CD4-positive, alpha-beta T cell treated with Interleukin-4 for 4 hours (primary cell): ENCODE measurements around the gene CCDC85B.

ENCODE experiments used
- DNase-seq: peaks from one replicate; pipeline ENCODE4 v3.0.0-alpha.2; 2020

Gene CCDC85B

DNA sequence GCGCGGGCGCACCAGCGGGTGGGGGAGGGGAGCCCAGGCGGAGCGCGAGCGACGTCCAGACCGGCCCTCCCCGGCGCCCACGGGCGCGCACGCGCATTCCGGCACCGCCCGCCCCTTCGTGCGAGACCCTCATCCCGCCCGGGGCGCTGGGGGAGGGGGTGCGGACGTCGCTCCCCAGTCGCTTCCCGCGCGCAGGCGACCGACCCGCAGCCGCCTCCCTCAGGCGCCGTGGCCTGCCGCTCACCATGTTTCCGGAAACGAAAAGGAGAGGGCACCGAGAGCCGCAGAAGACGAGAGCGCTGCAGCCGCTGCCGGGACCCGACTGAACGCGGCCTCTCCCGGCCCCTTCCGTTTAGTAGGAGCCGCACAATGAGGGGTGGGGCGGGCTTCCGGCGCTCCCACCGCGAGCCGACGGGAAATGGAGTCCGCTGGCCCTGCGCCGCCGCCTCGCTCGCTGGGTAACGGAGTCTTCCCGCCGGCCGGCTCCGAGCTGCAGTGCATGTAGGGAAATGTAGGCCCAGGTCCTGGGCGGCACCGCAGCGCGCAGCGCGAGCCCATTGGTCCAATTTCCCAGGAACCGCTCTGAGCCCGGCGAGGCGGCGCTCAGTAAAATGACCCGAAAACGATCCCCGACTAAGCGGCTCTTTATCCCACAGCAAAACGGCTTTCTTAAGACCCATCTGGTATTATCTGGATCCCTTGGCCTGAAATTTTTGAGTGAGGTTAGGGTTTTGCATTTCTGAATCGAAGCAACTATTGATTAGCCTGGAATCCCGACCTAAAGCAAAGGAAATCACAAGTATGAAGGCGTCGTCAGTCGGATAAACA is 32.4 kb upstream of the CCDC85B start, which contains the start of gene CFL1:
Gene CFL1, minus strand, starts transcription at position 328 of the 828 bp plus-strand sequence. Its CDS starts 81 bp downstream, at position 247.
- DNase-seq: peak; percentile 97

DNA sequence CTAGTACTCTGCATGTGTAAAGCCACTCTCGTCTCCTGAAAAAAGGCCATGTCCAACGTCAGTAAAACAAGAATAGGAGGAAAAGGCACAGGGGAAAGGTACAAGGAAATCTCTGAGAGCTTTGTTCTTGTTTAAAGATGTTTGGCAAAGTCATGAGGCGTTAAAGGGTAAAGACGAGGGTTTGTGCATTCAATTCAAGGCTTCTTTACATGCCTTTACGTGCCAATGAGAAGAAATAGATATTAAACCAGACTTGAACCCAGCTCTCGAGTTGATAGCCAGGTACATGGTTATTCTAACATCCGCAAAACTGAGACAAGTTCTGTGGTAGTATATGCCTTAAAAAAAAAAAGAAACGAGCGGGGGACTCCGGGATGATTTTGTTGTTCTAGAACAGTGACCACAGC is 31.8 kb upstream of the CCDC85B start:
- DNase-seq: no peak

DNA sequence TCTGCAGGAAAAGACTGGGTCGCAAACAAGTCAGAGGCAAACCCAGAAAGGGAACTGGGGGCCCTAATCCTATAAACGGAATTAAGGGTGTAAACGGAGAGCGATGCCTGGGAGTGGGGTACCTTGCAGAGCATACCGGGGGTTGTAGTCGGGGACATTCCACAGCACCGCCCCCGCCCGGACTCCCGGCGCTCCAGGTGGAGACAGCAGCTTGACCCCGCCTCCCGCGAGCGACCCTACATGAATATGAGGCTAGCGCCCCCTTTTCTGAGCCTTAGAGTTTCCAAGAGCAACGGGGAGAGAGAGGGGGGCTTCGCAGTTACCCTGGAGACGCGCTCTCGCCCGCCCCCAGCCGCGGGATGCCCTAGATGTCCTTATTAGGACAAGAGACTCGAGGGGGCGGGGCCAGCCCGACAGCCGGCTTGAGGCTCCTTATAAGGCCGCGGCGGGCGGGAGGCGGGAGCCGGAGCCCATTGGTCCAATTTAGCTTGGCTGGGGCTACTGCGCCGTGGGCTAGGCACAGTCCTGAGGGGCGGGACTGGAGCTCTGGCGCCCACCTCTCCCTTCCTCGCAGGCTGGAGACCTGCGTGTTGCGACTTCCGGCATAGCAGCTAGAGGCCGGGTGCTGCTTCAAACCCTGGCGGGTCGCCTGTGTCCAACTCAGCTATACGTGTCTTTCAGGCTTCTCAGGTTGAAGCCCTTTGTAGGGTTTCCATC is 31.2 kb upstream of the CCDC85B start:
- DNase-seq: peak; percentile 97

DNA sequence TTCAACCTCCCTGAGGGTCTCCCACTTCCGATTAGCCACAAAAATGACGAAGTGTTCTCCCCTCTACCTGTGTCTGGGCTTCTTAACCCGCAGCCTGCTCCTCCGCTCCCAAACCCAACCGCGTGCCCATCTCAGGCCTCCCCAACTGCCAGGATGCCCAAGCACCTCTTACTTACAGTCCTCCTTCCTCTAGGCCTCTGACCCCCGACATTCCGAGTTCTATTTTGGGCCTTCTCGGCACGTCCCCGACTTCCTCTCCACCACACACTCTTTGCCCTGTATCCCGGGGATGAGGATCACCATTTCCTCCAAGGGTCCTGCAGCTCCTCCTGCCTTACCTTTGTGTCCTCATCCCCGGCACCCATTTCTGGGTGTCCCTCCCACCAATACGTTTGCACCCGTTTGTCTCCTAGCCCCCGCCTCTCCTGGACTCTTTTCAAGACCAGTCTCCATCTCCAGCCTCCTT is 30.6 kb upstream of the CCDC85B start:
- no peak for DNase-seq

DNA sequence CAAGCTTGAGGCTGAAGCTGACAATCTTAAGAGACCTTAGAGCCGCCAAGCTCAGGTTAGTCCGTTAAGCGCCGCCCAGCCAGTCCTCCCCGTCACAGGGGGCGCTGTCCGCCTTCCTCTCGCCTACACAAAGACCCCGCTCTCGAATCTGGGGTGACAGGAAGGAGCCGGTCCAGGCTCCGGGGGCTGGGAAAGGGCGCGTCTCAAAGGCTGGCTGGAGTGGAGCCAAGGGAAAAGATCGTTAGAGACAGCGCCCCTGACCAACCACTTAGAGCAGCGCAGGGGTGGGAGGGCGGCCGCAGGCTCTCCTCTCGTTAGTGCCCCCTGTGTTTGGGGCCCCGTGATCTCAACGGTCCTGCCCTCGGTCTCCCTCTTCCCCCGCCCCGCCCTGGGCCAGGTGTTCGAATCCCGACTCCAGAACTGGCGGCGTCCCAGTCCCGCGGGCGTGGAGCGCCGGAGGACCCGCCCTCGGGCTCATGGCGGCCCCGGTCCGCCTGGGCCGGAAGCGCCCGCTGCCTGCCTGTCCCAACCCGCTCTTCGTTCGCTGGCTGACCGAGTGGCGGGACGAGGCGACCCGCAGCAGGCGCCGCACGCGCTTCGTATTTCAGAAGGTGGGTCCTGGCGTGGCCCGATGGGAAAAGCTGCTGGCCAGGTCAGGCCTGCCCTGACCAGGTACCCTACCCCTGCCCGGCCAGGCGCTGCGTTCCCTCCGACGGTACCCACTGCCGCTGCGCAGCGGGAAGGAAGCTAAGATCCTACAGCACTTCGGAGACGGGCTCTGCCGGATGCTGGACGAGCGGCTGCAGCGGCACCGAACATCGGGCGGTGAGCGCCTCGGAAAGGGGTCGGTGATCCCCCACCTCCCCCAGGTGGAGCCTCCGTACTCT is 30.0 kb upstream of the CCDC85B start, which contains the start of gene MUS81:
Gene MUS81, plus strand, starts transcription at position 156 of the 887 bp plus-strand sequence. Its CDS starts 321 bp downstream, at position 477.
- peak; percentile 96 for DNase-seq

DNA sequence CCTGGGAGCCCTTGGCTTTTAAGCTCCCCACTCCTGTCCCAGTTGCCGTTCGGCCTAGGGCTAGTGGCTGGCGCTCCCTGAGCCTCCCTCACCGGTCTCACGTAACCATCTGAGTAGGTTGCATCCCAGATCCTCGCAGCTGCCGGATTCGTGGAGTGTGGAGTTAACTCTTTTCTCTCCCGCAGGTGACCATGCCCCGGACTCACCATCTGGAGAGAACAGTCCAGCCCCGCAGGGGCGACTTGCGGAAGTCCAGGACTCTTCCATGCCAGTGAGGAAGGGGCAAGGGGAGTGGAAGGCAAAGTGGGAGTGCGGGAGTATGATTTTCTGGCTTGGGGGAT is 29.3 kb upstream of the CCDC85B start:
- DNase-seq: no peak

DNA sequence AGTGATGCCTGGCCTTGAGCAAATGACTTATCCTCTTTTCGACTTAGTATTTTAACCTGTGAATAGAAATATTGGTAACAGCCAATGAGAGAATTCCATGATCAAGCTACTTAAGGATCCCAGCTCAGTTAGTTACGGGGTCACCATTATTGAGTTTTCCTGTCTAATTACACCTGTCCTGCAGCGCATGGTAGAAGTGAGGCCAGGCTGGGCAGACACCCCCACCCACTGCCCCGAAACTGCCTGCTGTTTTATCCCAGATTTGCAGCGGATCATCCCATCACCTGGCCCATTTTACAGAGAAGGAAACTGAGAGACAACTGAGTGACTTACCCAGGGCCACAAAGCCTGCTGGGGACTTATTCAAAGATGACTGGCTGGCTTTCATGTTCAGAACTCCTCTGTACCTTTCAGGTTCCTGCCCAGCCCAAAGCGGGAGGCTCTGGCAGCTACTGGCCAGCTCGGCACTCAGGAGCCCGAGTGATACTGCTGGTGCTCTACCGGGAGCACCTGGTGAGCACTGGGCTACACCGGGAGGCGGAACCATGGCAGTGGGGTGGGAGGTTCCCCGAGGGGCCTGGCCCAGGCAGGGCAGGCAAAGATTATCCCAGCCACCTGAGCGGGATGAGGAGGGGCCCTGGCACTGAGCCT is 28.8 kb upstream of the CCDC85B start:
- no peak for DNase-seq

DNA sequence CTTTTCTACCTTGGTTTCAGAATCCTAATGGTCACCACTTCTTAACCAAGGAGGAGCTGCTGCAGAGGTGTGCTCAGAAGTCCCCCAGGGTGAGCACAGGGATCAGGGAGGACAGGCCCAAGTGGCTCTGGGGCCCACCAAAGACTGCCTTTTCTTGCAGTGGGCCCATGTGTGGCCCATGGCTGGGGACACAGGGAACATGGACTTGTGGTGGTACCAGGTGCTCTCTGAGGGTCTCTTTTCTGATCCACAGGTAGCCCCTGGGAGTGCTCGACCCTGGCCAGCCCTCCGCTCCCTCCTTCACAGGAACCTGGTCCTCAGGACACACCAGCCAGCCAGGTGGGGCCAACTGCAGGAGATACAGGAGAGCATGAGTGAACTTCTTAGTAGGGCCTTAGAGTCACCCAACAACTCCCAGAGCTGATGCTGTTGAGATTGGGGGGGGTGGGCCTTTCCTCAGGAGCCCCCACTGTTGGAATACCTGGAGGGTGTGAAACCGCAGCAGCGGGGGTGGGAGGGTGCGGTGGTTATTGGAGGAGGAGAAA is 28.2 kb upstream of the CCDC85B start:
- DNase-seq: no peak

DNA sequence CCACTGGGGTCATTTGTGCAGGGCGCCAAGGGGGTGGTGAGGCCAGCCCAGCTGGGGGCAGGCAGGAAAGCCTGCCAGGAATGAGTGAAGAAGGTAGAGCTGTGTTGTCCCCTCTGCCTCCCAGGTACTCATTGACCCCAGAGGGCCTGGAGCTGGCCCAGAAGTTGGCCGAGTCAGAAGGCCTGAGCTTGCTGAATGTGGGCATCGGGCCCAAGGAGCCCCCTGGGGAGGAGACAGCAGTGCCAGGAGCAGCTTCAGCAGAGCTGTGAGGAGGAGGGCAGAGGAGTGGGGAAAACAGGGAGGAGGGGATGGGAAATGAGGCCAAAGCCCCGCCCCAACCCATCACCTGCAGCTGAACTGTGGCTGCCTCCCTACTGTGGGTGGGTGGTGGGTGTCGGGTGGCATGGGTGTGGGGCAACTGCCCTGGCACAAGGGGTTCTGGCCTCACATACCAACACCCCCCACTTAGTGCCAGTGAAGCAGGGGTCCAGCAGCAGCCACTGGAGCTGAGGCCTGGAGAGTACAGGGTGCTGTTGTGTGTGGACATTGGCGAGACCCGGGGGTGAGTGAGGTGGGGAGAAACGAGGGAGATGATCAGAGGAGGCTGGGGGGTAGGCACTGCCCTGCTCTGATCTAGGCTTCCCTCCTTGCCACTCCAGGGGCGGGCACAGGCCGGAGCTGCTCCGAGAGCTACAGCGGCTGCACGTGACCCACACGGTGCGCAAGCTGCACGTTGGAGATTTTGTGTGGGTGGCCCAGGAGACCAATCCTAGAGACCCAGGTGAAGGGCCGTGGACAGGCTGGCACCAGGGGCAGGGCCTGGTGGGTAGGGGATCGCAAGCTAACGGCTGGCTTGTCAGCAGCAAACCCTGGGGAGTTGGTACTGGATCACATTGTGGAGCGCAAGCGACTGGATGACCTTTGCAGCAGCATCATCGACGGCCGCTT is 27.3 kb upstream of the CCDC85B start:
- DNase-seq: no peak

DNA sequence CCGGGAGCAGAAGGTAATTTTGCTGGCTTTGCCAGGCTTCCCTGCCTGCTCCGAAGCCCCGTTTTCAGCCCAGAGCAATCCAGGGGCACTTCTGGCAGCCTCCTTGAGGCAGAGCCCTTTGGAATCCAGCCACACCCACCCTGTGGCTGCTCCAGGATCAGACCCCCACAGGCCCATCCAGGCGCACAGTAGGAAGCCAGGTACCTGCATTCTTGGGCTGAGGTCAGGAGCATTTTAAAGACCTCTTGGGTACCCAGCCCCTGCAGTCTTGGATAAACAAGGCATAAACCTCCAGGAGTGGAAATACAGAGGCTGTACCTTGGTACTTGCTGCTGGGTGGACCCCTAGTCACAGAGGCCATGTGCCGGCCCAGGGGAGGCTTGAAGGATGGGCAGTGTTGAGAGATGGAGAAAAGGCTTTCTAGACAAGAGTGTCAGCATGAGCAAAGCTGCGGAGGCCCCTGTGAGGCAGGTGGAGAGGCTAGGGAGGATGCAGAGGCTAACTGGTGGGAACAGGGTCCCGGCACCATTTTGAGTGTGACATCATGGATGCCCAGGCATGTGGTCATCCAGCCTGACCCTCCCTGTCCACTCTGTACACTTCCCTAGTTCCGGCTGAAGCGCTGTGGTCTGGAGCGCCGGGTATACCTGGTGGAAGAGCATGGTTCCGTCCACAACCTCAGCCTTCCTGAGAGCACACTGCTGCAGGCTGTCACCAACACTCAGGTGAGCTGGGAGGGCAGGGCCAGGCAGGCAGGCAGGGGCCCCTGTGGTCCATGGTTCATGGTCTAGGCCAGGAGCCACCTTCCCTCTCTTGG is 26.4 kb upstream of the CCDC85B start:
- DNase-seq: no peak

DNA sequence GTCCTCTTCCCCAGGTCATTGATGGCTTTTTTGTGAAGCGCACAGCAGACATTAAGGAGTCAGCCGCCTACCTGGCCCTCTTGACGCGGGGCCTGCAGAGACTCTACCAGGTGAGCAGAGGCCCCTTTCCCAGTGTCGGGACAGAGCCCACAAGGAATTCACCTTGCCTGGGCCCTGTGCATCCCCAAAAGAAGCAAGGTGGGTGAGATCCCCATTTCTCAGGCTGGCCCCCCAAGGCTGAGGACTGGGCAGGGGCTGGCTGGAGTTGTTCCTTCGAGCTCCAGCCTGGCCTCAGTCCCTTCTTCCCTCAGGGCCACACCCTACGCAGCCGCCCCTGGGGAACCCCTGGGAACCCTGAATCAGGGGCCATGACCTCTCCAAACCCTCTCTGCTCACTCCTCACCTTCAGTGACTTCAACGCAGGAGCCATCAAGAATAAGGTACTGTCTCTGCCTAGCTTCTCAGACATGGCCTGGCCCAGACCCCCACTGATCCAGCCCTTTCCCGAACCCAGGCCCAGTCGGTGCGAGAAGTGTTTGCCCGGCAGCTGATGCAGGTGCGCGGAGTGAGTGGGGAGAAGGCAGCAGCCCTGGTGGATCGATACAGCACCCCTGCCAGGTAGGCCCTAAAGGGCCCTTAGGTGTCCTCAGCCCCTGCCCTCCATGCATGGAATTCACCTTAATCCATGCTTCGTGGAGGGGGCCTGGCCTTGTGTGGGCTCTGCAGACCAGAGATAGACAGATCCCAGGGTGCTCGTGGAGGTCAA is 25.6 kb upstream of the CCDC85B start:
- no peak for DNase-seq

DNA sequence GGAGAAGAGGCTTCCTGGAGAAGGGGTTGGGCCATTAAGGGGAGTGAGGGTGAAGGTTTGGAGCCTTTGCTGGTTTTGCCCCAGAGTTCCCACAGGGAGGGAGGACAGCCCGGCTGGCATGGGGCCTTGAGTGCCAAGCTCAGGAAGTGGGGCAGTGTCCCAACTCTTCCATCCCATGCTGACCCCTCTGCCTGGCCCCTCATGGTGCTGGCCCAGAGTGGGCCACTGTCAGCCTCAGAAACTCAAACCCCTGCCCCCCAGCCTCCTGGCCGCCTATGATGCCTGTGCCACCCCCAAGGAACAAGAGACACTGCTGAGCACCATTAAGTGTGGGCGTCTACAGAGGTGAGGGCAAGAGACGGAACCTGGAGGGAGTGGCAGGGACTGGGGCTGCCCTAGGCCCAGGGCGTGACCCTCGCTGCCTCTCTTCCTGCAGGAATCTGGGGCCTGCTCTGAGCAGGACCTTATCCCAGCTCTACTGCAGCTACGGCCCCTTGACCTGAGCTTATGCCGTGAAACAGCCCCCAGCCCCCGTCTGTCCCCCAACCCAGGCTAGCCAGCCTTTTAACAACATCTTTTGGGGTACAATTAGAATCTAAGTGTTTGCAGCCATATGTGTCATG is 24.8 kb upstream of the CCDC85B start:
- no peak for DNase-seq

DNA sequence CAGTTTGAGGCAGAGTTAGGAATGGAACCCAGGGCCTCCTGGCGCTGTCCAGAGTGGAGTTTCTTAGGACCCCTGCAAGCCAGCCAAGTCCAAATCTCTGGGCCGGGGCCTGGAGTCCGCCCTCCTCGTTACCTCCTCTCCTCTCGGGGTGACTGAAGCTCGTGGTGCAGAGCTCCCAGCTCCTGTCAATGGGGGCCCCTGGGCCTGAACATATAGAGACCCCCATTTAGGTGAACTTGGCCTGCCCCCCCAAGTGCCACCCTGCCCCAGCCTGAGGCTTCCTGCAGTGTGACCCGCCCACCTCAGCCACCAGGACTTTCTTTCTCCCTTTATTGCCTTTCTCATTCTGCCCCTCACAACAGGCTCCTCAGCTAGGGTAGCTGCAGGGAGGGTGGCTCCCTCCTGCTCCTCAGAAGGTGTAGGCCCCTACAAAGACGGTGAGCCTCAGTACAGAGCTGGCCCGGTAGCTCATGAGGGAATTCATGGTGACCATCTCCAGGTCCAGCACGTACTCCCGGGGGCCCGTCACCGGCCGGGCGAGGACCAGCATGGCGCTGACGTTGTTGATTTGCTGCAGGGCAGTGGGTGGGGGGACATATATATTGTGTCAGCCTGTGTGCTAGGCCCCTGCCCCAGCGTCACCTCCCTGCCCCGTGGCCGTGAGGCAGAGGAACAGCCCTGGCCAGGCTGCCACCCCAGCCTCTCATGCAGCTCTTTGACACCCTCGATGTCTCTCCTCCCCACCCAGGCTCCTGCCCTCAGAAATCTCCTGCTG is 23.8 kb upstream of the CCDC85B start:
- no peak for DNase-seq

DNA sequence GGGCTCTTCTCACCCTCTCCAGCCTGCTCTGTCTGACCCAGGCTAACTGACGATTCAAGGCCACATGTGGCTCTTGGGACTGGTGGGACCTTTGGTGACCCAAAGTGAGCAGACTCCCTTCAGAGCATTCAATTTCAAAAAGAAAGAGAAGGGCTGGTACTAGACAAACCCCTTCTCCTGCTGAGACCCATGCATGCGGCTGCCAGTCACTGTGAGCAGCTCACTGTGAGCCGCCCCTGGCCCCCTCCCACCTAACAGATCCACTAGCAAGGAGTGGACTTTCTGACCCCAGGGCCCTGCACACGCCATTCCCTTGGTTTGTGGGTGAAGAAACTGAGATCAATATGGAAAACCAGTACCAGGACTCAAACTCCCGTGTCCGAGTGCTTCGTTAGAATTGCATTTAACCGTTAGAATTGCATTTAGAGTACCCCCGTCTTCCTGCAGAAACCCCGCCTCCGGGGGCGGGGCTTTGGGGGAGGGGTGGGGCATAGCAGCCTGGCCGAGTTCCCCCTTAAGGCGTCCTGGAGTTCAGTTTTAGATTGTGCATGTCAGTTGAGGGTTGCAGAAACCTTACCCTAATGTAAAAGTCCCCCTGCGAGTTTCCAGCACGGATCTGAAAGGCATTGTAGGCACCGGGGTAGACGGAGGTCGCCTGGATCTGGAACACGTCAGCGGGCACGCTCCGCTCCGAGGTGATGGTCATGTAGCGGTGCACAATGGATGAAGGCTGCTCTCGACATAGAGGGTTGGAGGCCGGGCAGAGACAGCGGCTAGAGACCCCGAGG is 23.0 kb upstream of the CCDC85B start:
- no peak for DNase-seq

DNA sequence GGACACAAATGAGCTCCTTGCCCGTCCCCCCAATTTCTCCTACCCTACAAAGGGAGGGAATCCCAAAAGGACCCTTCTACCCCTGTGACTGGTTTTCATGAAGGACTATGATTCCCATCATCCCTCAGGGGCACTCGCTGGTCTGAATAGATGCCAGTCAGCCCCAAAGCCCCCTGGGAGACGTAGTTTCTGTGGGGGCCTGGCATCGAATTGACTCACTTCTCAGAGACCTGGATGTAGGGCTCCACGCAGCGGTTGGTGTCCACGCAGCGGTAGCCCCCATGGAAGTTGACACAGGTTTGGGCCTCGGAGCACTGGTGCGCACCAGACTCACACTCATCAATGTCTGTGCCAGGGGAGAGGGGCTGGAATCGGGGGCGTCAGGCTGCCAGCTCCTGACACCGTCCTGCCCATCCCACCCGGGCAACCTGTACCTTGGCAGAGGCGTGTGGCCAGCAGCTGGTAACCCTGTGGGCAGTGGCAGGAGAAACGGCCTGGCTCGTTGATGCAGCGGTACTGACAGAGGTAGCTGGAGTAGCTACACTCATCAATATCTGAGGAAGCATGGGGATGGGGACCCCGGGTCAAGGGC is 22.3 kb upstream of the CCDC85B start:
- peak; percentile 34 for DNase-seq

DNA sequence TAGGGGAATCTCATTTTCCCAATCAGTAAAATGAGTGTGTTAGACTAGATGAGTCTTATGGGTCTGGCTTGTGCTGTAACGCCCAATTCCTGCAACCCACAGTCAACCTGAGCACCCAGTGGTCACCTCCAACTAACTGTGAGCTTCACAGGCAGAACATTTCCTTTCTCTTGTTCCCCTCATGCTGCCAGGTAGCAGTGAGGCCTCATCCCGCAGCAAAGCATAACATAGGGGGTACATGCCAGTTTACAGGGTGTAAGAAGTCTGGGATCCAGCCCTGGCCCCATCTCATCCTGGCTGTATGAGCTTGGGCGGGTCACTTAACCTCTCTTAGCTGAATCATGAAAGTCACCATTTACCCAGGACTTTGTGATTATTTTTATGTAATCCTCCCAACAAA is 21.6 kb upstream of the CCDC85B start:
- no peak for DNase-seq
